COLO668 (cell line): Measurements from ENCODE around the gene ATP8B2.
"Not testable (repeated sequence)": the region's sequence is repeated elsewhere in the genome, so short reads cannot be mapped to it uniquely, and the experiment has no call there.

Experiments
- DNase-seq: peaks from one replicate; lab custom pipeline; 2025; ENCODE audit not compliant: unreplicated experiment; lab: John Stamatoyannopoulos, UW

The ATP8B2 gene, protein sequence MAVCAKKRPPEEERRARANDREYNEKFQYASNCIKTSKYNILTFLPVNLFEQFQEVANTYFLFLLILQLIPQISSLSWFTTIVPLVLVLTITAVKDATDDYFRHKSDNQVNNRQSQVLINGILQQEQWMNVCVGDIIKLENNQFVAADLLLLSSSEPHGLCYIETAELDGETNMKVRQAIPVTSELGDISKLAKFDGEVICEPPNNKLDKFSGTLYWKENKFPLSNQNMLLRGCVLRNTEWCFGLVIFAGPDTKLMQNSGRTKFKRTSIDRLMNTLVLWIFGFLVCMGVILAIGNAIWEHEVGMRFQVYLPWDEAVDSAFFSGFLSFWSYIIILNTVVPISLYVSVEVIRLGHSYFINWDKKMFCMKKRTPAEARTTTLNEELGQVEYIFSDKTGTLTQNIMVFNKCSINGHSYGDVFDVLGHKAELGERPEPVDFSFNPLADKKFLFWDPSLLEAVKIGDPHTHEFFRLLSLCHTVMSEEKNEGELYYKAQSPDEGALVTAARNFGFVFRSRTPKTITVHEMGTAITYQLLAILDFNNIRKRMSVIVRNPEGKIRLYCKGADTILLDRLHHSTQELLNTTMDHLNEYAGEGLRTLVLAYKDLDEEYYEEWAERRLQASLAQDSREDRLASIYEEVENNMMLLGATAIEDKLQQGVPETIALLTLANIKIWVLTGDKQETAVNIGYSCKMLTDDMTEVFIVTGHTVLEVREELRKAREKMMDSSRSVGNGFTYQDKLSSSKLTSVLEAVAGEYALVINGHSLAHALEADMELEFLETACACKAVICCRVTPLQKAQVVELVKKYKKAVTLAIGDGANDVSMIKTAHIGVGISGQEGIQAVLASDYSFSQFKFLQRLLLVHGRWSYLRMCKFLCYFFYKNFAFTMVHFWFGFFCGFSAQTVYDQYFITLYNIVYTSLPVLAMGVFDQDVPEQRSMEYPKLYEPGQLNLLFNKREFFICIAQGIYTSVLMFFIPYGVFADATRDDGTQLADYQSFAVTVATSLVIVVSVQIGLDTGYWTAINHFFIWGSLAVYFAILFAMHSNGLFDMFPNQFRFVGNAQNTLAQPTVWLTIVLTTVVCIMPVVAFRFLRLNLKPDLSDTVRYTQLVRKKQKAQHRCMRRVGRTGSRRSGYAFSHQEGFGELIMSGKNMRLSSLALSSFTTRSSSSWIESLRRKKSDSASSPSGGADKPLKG

DNA sequence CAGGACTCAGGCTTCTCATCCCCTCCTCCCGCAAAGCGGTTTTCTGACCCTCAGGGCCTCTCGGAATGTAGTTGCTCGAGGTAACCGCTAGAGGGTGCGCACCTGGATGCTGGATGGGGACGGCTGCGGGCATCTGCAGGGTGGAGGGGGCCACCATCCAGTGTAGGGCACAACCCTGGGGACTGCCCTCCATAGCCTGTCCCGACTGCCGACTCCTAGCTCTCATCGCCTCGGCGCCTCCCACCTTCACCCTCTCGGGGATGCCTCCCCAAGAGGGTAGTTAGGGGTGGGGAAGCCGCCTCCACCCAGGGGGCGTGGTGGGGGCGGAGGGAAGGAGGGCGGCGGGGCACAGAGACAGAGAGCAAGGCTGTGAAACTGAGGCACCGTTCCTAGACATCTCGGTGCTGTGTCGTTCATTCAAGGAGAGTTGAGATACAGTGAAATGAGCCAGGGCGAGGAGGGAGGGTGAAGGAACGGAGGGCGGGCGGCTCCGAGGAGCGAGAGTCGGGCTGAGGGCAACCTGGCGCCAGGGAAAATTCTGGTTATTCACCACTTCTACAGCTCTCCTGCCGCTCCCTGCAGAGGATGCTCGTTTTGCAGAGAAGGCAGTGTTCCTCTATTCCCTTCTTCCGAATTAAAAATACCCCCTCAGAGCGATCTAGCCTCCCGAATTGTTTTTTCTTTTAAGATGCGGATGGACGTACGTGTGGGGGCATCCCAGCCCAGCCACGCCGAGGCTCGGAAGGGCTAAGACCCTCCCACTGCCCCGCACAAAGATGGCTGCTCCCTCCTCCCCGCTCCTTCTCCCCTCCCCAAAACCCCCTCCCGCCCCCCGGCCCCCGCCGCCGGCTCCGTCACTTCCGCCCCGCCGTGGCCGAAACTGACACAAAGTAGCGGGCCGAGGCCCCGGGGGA is at the start of gene ATP8B2:
Gene ATP8B2 (plus strand): TSS at position 857 of the 914 bp plus-strand sequence. CDS start 2,617 bp downstream, outside the sequence.
- DNase-seq = peak; percentile 70

GRCh38 chr1:154276797-154277196 is 48.5 kb upstream of the ATP8B2 start:
- peak; percentile 16 for DNase-seq

- DNase-seq = not testable (repeated sequence)
Measured at GRCh38 chr1:154287591-154287990, 37.7 kb upstream of the ATP8B2 start.

DNA sequence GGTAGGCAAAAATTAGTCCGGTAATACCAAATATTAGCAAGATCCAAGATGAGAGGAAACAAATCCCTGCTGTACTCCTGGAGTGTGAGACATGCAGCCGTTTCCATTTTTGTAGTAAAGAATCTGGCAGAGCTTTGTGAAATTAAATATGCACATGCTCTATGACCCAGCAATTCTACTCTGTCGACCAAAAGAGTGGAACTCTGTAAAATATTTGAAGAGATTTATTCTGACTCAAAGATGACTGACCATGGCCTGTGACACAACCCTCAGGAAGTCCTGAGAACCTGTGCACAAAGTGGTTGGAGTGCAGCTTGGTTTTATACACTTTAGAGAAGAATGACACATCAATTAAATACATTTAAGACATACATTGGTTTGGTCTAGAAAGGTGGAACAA is 36.7 kb upstream of the ATP8B2 start:
- no peak for DNase-seq

GRCh38 chr1:154290921-154291320 is 34.4 kb upstream of the ATP8B2 start:
- DNase-seq = no peak

GRCh38 chr1:154295408-154296235 is 29.7 kb upstream of the ATP8B2 start:
- no peak for DNase-seq

DNA sequence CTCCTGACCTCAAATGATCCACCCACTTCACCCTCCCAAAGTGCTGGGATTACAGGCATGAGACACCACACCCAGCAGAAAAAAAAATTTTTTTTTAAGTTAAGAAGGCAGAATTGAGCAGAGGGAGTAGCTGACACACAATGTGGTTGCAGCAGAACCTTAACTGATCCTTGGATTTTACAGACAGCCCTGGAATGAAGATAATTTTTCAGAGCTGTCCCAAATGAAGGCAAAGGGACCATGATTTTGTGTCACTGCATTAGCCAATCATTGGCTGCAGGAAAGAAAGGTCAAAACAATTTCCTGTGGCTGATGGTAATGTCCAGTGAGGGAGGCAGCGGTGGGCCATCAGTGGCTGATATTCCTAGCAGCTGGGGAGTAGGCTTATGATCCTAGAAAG is 23.7 kb upstream of the ATP8B2 start:
- no peak for DNase-seq

DNA sequence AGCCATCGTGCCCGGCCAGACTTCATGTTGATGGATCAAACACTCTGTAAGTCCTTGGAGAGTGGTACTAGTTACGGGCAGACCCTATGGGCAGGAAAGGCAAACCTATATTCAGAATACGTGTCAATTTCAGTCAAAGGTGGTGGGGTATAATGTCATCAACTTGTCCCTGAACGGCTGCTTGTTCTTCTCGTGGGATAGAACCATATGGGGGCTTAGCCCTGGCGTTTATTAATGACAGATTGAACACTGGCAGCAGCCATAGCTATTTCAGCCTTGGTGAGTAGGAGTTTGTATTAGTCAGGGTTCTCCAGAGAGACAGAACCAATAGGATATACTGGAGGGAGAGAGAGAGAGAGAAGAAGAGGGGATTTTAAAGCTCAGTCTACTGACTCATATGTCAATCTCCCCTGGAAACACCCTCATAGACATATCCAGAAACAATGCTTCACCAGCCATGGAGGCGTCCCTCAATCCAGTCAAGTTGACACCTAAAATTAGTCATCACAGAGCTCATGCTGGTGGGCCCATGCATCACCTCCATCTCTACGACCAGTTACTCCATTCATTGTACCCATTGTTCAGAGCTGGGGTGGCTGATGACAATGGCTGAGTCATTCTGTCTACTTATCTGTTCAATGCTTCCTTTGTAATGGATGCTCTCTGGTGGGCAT is 20.5 kb upstream of the ATP8B2 start:
- no peak for DNase-seq

DNA sequence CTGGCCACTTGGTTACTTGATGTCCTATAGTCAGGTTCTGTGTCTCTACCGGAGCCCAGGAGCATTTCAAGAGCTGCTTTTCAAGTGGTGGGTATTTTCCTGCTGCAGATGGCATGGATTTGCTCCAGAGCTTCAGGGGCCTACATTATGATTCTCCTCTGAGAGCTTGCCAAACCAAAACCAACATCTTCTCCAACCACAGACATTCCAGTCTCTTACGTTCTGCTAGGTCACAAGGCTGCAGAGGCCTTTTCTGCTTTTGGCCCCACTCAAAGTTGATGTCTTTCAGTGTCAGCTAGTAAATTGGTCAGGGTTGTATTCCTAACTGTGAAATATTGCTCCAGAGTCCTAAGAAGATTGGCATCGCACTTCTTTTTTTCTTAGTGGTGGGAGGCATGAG is 19.2 kb upstream of the ATP8B2 start:
- DNase-seq = no peak

- not testable (repeated sequence) for DNase-seq
Measured at GRCh38 chr1:154307670-154308270, 17.6 kb upstream of the ATP8B2 start.

DNA sequence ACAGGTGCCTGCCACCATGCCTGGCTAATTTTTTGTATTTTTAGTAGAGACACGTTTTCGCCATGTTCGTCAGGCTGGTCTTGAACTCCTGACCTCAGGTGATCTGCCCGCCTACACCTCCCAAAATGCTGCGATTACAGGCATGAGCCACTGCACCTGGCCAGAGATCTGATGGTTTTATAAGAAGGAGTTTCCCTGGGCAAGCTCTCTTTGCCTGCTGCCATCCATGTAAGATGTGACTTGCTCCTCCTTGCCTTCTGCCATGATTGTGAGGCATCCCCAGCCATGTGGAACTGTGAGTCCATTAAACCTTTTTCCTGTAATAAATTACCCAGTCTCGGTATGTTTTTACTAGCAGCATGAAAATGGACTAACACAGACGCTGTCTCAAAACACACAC is 16.2 kb upstream of the ATP8B2 start:
- not testable (repeated sequence) for DNase-seq

DNA sequence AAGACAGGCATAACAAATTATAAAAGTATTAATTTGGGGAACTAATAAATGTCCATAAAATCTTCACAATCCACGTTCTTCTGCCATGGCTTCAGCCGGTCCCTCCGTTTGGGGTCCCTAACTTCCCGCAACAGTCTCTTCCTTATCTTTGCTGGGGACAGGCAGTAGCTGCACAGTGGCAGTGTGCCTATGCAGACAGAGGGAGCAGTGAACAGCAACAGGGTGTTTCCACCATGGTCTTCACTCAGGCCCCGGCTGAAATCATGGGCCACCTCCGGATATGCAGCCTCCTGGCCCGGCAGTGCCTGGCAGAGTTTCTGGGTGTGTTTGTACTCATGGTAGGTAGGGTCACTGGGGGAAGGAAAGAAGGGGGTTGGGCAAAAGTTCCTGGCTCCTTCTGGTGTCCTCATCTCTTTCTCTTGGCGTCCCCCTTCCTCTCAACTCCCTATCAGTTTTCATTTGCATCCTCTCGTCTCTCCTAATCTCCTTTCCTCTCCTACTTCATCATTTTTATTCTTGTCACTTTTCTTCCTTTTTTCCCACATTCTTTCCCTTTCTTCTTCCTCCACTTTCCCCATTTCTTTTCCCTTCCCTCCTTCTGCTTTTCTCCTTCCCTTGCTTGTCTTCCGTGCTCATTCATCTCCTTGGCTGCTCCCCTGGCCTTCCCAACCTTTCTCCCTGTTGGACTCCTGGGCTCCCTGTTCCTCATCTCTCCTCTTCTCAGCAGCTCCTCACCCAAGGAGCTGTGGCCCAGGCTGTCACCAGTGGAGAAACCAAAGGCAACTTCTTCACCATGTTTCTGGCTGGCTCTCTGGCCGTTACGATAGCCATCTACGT is 12.9 kb upstream of the ATP8B2 start:
- not testable (repeated sequence) for DNase-seq

DNA sequence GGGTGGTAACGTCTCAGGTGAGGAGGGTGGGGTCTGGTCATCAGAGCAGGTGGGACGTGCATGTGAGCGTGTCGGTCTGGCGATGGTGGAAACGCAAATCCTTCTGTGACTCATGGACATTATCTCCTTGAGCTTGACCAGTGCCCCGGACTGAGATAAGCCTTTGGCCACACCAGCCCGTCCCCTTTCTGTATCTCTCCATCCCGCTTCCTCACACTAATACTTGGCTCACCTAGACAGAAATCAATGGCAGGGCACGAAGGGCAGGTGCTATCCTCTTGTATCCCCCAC is 12.3 kb upstream of the ATP8B2 start:
- no peak for DNase-seq

DNA sequence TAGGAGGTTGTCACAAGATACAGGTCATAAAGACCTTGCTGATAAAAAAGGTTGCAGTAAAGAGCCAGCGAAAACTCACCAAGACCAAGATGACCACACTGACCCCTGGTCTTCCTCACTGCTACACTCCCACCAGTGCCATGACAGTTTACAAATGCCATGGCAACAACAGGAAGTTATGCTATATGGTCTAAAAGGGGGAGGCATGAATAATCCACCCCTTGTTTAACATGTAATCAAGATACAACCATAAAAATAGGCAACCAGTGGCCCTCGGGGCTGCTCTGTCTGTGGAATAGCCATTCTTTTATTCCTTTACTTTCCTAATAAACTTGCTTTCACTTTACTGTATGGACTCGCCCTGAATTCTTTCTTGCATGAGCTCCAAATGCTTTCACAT is 11.1 kb upstream of the ATP8B2 start:
- not testable (repeated sequence) for DNase-seq

DNA sequence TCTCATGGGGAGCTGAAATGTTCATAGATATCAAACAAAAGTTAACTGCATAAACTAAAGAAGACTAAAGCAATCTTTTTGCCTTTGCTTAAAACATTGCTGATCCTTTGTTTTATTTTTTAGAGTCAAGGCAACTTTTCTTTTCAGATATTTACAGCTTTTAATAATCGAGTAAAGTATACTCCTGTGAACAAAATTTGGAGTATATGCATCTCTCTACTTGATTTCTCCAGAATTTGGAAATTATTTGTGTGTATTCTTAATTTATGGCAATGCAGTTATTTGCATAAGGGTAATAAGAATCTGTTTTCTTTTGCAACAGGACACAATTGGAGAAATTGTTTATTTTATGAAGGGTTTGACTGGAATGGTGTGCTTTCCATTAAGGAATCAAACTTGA is 8.6 kb upstream of the ATP8B2 start:
- no peak for DNase-seq

DNA sequence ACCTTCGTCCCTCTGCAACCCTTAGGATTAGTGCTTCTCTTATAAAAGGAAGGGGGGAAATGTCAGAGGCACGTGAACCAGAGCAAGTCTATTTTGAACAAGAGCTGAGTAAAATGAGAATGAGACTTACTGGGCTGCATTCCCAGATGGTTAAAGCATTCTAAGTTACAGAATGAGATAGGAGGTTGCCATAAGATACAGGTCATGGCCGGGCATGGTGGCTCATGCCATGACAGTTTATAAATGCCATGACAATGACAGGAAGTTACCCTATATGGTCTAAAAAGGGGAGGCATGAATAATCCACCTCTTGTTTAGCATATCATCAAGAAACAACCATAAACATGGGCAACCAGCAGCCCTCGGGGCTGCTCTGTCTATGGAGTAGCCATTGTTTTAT is 6.9 kb upstream of the ATP8B2 start:
- DNase-seq = no peak

DNA sequence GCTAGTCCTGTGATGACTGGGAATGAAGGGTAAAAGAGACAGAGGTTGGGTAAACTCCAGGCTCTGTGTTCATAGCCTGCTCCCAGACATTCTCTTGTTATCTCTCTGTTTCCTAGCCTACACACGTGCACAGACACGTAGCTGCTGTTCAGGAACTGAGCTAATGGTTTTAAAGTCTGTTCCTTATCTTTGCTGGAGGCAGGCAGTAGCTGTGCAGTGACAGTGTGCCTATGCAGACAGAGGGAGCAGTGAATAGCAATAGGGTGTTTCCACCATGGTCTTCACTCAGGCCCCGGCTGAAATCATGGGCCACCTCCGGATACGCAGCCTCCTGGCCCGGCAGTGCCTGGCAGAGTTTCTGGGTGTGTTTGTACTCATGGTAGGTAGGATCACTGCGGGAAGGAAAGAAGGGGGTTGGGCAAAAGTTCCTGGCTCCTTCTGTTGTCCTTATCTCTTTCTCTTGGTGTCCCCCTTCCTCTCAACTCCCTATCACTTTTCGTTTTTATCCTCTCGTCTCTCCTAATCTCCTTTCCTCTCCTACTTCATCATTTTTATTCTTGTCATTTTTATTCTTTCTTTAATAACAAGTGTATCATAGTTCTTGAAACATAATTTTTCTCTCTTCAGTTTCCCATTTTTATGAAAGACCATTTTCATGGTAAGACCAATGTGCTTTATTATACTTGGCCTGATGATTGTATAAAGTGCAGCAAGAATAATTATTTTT is 4.3 kb upstream of the ATP8B2 start, which contains the start of gene AQP10:
Gene AQP10 (plus strand): TSS at position 212 of the 727 bp plus-strand sequence. CDS start 63 bp downstream, at position 275.
- no peak for DNase-seq
